ENCODE data around the gene PELI3.

PELI3 gene

GRCh38 chr11:66523611-66524010 is 56.9 kb downstream of the PELI3 start:
- no peak for FAIRE-seq

DNA sequence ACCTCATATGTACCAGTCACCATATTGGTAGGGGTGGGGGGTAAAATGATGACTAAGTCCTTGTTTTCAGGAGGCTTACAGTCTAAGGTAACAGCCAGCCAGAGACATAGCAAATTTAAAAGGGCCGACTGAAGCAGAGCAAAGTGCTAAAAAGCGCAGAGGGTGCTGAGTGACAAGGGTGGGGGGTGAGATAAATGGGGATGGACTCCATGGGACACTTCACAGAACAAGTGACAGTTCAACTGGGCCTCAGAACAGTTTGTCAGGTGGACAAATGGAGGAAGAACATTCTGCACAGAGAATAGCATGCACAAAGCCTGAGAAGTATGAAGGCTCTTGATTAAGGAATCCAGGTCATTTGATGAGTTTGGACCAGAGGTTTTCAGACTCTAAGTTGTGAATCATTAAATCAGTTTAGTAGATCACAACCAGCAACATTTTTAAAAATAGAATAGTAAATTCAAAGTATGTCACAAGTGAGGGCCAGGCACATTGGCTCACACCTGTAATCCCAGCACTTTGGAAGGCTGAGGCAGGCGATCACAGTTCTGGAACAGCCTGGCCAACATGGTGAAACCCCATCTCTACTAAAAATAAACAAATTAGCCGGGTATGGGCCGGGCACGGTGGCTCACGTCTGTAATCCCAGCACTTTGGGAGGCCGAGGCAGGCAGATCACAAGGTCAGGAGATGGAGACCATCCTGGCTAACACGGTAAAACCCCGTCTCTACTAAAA is 57.8 kb downstream of the PELI3 start:
- no peak for FAIRE-seq

Data from TTC549 (cell line).